Chondrocyte (in vitro differentiated cells): ENCODE data around the gene MCFD2. TPM values are rescaled to one million over a fixed set of nuclear protein-coding genes. Genes with fewer than 3 reads are reported as not detected.
A peak's percentile ranks its signal among the peaks of the same experiment; 100 is the strongest.

Experiments used
- DNase-seq: peaks from one replicate; pipeline ENCODE4 v3.0.0; 2021; ENCODE audit warnings: mixed read lengths, low spot score
- H3K27ac Mint-ChIP-seq: one replicate; pipeline ENCODE4 v1.8.0; 2021; ENCODE audit warnings: mild to moderate bottlenecking, moderate library complexity, mixed read lengths; ENCODE audit not compliant: unreplicated experiment
- H3K27me3 Mint-ChIP-seq: 2 replicates; pipeline ENCODE4 v1.8.0; 2021; ENCODE audit warnings: low read depth, mixed read lengths
- H3K36me3 Mint-ChIP-seq: 2 replicates; pipeline ENCODE4 v1.8.0; 2021; ENCODE audit warnings: low read depth, mixed read lengths
- H3K4me1 Mint-ChIP-seq: 2 replicates; pipeline ENCODE4 v1.8.0; 2021; ENCODE audit warnings: low read depth, mild to moderate bottlenecking, mixed read lengths
- H3K4me3 Mint-ChIP-seq: one replicate; pipeline ENCODE4 v1.8.0; 2021; ENCODE audit warnings: mild to moderate bottlenecking, moderate library complexity, mixed read lengths; ENCODE audit not compliant: unreplicated experiment
- H3K9me3 Mint-ChIP-seq: 2 replicates; pipeline ENCODE4 v1.8.0; 2021; ENCODE audit warnings: low read depth, mixed read lengths
- CTCF ChIP-seq: fragments of 200-600 bp; sonication (generic); IDR thresholded peaks from 2 replicates; pipeline ENCODE4 v1.5.0; 2021; ENCODE audit warnings: antibody characterized with exemption, mild to moderate bottlenecking, moderate library complexity
- total RNA-seq: library from RNA; stranded (reverse); gene quantifications from 3 replicates; pipeline ENCODE4 v1.2.1, GENCODE V29; 2021

MCFD2 gene
- total RNA-seq, 1 donor from 2014 or later, result 95.0 TPM

- H3K36me3 Mint-ChIP-seq, result no peaks in the 10 kb centered on the region
- no peaks in the 10 kb centered on the region for H3K27me3 Mint-ChIP-seq
- H3K27ac Mint-ChIP-seq, result no peak overlapping the region
- DNase-seq, result no peak
- TF ChIP-seq CTCF, result no peak
- H3K4me3 Mint-ChIP-seq, result no peak overlapping the region
- peaks cover 45% of the 10 kb centered on the region for H3K4me1 Mint-ChIP-seq
- H3K9me3 Mint-ChIP-seq, result peaks cover 4% of the 10 kb centered on the region
These were observed 27.1 kb downstream of the MCFD2 start for GRCh38 chr2:46888421-46888952.

GRCh38 chr2:46887028-46887885 lies 28.3 kb downstream of the MCFD2 start:
- no peak for DNase-seq

GRCh38 chr2:46886268-46887027 lies 29.2 kb downstream of the MCFD2 start:
- no peak overlapping the region for H3K4me3 Mint-ChIP-seq

More at GRCh38 chr2:46887028-46887885, 28.3 kb downstream of the MCFD2 start:
- H3K27ac Mint-ChIP-seq, result peak overlapping the region; percentile 36
- H3K4me1 Mint-ChIP-seq, result peaks cover 49% of the 10 kb centered on the region
- no peak overlapping the region for H3K4me3 Mint-ChIP-seq
- H3K27me3 Mint-ChIP-seq, result no peaks in the 10 kb centered on the region
- no peak for TF ChIP-seq CTCF
- peaks cover 4% of the 10 kb centered on the region for H3K9me3 Mint-ChIP-seq
- no peaks in the 10 kb centered on the region for H3K36me3 Mint-ChIP-seq

GRCh38 chr2:46885376-46885775 lies 30.2 kb downstream of the MCFD2 start:
- no peak for DNase-seq
- H3K27ac Mint-ChIP-seq, result peak overlapping the region; percentile 78
- peaks cover 65% of the 10 kb centered on the region for H3K4me1 Mint-ChIP-seq
- peak overlapping the region; percentile 4 for H3K4me3 Mint-ChIP-seq
- H3K36me3 Mint-ChIP-seq, result no peaks in the 10 kb centered on the region
- no peak for TF ChIP-seq CTCF
- H3K9me3 Mint-ChIP-seq, result peaks cover 4% of the 10 kb centered on the region
- no peaks in the 10 kb centered on the region for H3K27me3 Mint-ChIP-seq

More at GRCh38 chr2:46886268-46887027, 29.2 kb downstream of the MCFD2 start:
- Mint-ChIP-seq H3K27ac (peak overlapping the region; percentile 36), H3K36me3 (no peaks in the 10 kb centered on the region), H3K27me3 (no peaks in the 10 kb centered on the region), H3K9me3 (peaks cover 4% of the 10 kb centered on the region), H3K4me1 (peaks cover 58% of the 10 kb centered on the region)
- DNase-seq, result no peak
- no peak for TF ChIP-seq CTCF

GRCh38 chr2:46879511-46879910 lies 36.1 kb downstream of the MCFD2 start:
- Mint-ChIP-seq H3K4me3 (no peak overlapping the region), H3K36me3 (no peaks in the 10 kb centered on the region)

More at GRCh38 chr2:46879511-46879910, 36.1 kb downstream of the MCFD2 start:
- DNase-seq, result no peak
- H3K4me1 Mint-ChIP-seq, result peaks cover 40% of the 10 kb centered on the region
- no peaks in the 10 kb centered on the region for H3K27me3 Mint-ChIP-seq
- H3K27ac Mint-ChIP-seq, result no peak overlapping the region
- TF ChIP-seq CTCF, result no peak
- no peaks in the 10 kb centered on the region for H3K9me3 Mint-ChIP-seq
